Stomach smooth muscle (tissue), 2 donors: ENCODE data around the gene COG5.

Experiments
- H3K27ac ChIP-seq: one replicate; pipeline ENCODE4 v1.7.0; 2013; ENCODE audit warnings: mild to moderate bottlenecking, low read length, inconsistent platforms
- H3K27me3 ChIP-seq, 2 donors: one replicate each; pipeline ENCODE4 v1.7.0; 2013; ENCODE audit warnings: low read length in 2 of 2; ENCODE audit not compliant: insufficient read depth in 2 of 2, control insufficient read depth in 1 of 2
- H3K36me3 ChIP-seq, 2 donors: one replicate each; pipeline ENCODE4 v1.7.0; 2013; ENCODE audit warnings: low read length in 2 of 2; ENCODE audit not compliant: control insufficient read depth in 2 of 2, insufficient read depth in 2 of 2
- H3K4me1 ChIP-seq: one replicate; pipeline ENCODE4 v1.7.0; 2013; ENCODE audit warnings: low read length; ENCODE audit not compliant: control insufficient read depth, insufficient read depth
- H3K4me3 ChIP-seq, 2 donors: one replicate each; pipeline ENCODE4 v1.7.0; 2013; ENCODE audit warnings: low read length in 2 of 2
- H3K9ac ChIP-seq, 2 donors: one replicate each; pipeline ENCODE4 v1.7.0; 2013; ENCODE audit warnings: low read length in 2 of 2, mild to moderate bottlenecking in 1 of 2
- H3K9me3 ChIP-seq, 2 donors: one replicate each; pipeline ENCODE4 v1.7.0; 2013; ENCODE audit warnings: low read length in 2 of 2; ENCODE audit not compliant: control insufficient read depth in 2 of 2
- donor health status: healthy.
- donor health status: Pancreatic carcinoma.

The COG5 gene

GRCh38 chr7:107171496-107171895, 392.2 kb downstream of the COG5 start:
- Histone ChIP-seq H3K9ac (no peak overlapping the region), H3K4me3 (no peak overlapping the region), H3K36me3 (no peaks in the 10 kb centered on the region), H3K27ac (no peak overlapping the region), H3K4me1 (peaks cover 12% of the 10 kb centered on the region), H3K9me3 (no peaks in the 10 kb centered on the region), H3K27me3 (no peaks in the 10 kb centered on the region)

- Histone ChIP-seq H3K9ac (peak overlapping the region; percentile 76 to 88), H3K9me3 (no peaks in the 10 kb centered on the region), H3K27ac (peak overlapping the region; percentile 94), H3K4me1 (peaks cover 12% of the 10 kb centered on the region), H3K4me3 (peak overlapping the region; percentile 88 to 95), H3K27me3 (no peaks in the 10 kb centered on the region), H3K36me3 (no peaks in the 10 kb centered on the region)
These were observed 393.4 kb downstream of the COG5 start for GRCh38 chr7:107170051-107170915.

- H3K27ac ChIP-seq, result peak overlapping the region; percentile 94
- no peaks in the 10 kb centered on the region for H3K27me3 ChIP-seq
- peaks cover 10% of the 10 kb centered on the region for H3K4me1 ChIP-seq
- no peaks in the 10 kb centered on the region for H3K9me3 ChIP-seq
- H3K9ac ChIP-seq, result peak overlapping the region; percentile 88 to 89
- H3K36me3 ChIP-seq, result no peaks in the 10 kb centered on the region
- peak overlapping the region; percentile 88 to 95 for H3K4me3 ChIP-seq
These were observed 394.3 kb downstream of the COG5 start for GRCh38 chr7:107169120-107170050.

- H3K9ac ChIP-seq, result peak within 1 kb of the TSS; percentile 88 to 92
- peak within 1 kb of the TSS; percentile 98 for H3K27ac ChIP-seq
- no peaks in the 10 kb centered on the region for H3K9me3 ChIP-seq
- no peaks in the 10 kb centered on the region for H3K27me3 ChIP-seq
- no peaks in the 10 kb centered on the region for H3K36me3 ChIP-seq
- H3K4me3 ChIP-seq, result peak within 1 kb of the TSS; percentile 88 to 95
- peaks cover 9% of the 10 kb centered on the region for H3K4me1 ChIP-seq
These were observed 395.2 kb downstream of the COG5 start, which contains the start of gene HBP1 for GRCh38 chr7:107168233-107169119. Gene HBP1 (plus strand): TSS chr7:107169003. CDS start chr7:107179894, 10,891 bp downstream.

GRCh38 chr7:107167483-107168232, 396.1 kb downstream of the COG5 start:
- Histone ChIP-seq H3K36me3 (no peaks in the 10 kb centered on the region), H3K4me1 (peaks cover 3% of the 10 kb centered on the region), H3K27me3 (no peaks in the 10 kb centered on the region), H3K27ac (peak overlapping the region; percentile 98), H3K4me3 (peak overlapping the region; percentile 88 to 89), H3K9me3 (no peaks in the 10 kb centered on the region), H3K9ac (peak overlapping the region; percentile 83 to 92)

GRCh38 chr7:107166736-107167426, 396.8 kb downstream of the COG5 start:
- Histone ChIP-seq H3K4me3 (peak overlapping the region; percentile 88 to 89), H3K27ac (peak overlapping the region; percentile 98), H3K9me3 (no peaks in the 10 kb centered on the region), H3K36me3 (no peaks in the 10 kb centered on the region), H3K27me3 (no peaks in the 10 kb centered on the region), H3K9ac (peak overlapping the region; percentile 83 to 92), H3K4me1 (peaks cover 3% of the 10 kb centered on the region)

GRCh38 chr7:107165341-107165740, 398.4 kb downstream of the COG5 start:
- H3K9ac ChIP-seq, result no peak overlapping the region
- peaks cover 1% of the 10 kb centered on the region for H3K4me1 ChIP-seq
- peaks cover 0 to 3% of the 10 kb centered on the region in 2 donors for H3K36me3 ChIP-seq
- H3K9me3 ChIP-seq, result no peaks in the 10 kb centered on the region
- no peak overlapping the region for H3K27ac ChIP-seq
- no peak overlapping the region for H3K4me3 ChIP-seq
- H3K27me3 ChIP-seq, result no peaks in the 10 kb centered on the region

- H3K27me3 ChIP-seq, result no peaks in the 10 kb centered on the region
- no peaks in the 10 kb centered on the region for H3K9me3 ChIP-seq
- H3K4me1 ChIP-seq, result no peaks in the 10 kb centered on the region
- peaks cover 0 to 8% of the 10 kb centered on the region in 2 donors for H3K36me3 ChIP-seq
- no peak overlapping the region for H3K27ac ChIP-seq
- H3K4me3 ChIP-seq, result no peak overlapping the region
- H3K9ac ChIP-seq, result no peak overlapping the region
These were observed 399.6 kb downstream of the COG5 start for GRCh38 chr7:107164092-107164491.

GRCh38 chr7:107162475-107162874, 401.2 kb downstream of the COG5 start:
- no peaks in the 10 kb centered on the region for H3K9me3 ChIP-seq
- no peaks in the 10 kb centered on the region for H3K4me1 ChIP-seq
- H3K27me3 ChIP-seq, result no peaks in the 10 kb centered on the region
- peaks cover 0 to 8% of the 10 kb centered on the region in 2 donors for H3K36me3 ChIP-seq
- H3K4me3 ChIP-seq, result no peak overlapping the region
- no peak overlapping the region for H3K27ac ChIP-seq
- no peak overlapping the region for H3K9ac ChIP-seq
